Caco-2 (cell line): Measurements from ENCODE around the gene DNAI7. TPM values are rescaled to one million over a fixed set of nuclear protein-coding genes. Genes with fewer than 3 reads are reported as not detected.

ENCODE experiments used
- BruUV-seq: library from RNA; stranded (reverse); fragments of 400-500 nt; replicated peaks from 2 replicates; lab custom pipeline; 2021; lab: Mats Ljungman, UMichigan
- CTCF ChIA-PET: fragments of 300-600 bp; sonication (Branson Sonifier 250); formaldehyde crosslinking; loops from one replicate; lab custom pipeline; 2022; ENCODE audit warnings: antibody characterized with exemption; lab: Charles Lee
- POLR2A ChIA-PET: fragments of 300-600 bp; sonication (Branson Sonifier 250); formaldehyde crosslinking; loops from one replicate; lab custom pipeline; 2022; ENCODE audit warnings: antibody characterized with exemption; lab: Charles Lee
- DNase-seq, 2 experiments: peaks; one replicate each; pipeline versions ENCODE4 v3.0.0 to v3.0.0-alpha.2; 2020 to 2022
- H3K27me3 ChIP-seq: replicated peaks from 2 replicates; pipeline ENCODE4 v1.6.0; 2011; ENCODE audit warnings: low read length; ENCODE audit not compliant: control insufficient read depth, insufficient read depth
- H3K36me3 ChIP-seq: 2 replicates; pipeline ENCODE4 v1.5.1; 2011; ENCODE audit warnings: low read length; ENCODE audit not compliant: control insufficient read depth, insufficient read depth
- H3K4me1 ChIP-seq: fragments of 250-450 bp; sonication (Bioruptor Pico); 2 replicates; pipeline ENCODE4 v1.5.1; 2020; ENCODE audit warnings: mild to moderate bottlenecking
- H3K4me3 ChIP-seq: 2 replicates; pipeline ENCODE4 v1.5.1; 2011; ENCODE audit warnings: low read depth, mild to moderate bottlenecking, control low read depth, low read length
- H3K9me3 ChIP-seq: fragments of 250-450 bp; sonication (Bioruptor Pico); 2 replicates; pipeline ENCODE4 v1.5.1; 2020; ENCODE audit warnings: mild to moderate bottlenecking, moderate library complexity
- H3K27ac Mint-ChIP-seq: one replicate; pipeline ENCODE4 v1.8.0; 2022; ENCODE audit warnings: mixed read lengths; ENCODE audit not compliant: unreplicated experiment
- H3K27me3 Mint-ChIP-seq: one replicate; pipeline ENCODE4 v1.8.0; 2022; ENCODE audit warnings: mixed read lengths; ENCODE audit not compliant: insufficient read depth, unreplicated experiment
- H3K36me3 Mint-ChIP-seq: one replicate; pipeline ENCODE4 v1.8.0; 2022; ENCODE audit warnings: mild to moderate bottlenecking, mixed read lengths; ENCODE audit not compliant: insufficient read depth, unreplicated experiment
- H3K4me1 Mint-ChIP-seq: one replicate; pipeline ENCODE4 v1.8.0; 2022; ENCODE audit warnings: low read depth, mixed read lengths; ENCODE audit not compliant: unreplicated experiment
- H3K4me3 Mint-ChIP-seq: one replicate; pipeline ENCODE4 v1.8.0; 2022; ENCODE audit warnings: mild to moderate bottlenecking, moderate library complexity, mixed read lengths; ENCODE audit not compliant: unreplicated experiment
- H3K9me3 Mint-ChIP-seq: one replicate; pipeline ENCODE4 v1.8.0; 2022; ENCODE audit warnings: mixed read lengths; ENCODE audit not compliant: unreplicated experiment
- intact Hi-C: fragments of 100-400 bp; cut with micrococcal nuclease; formaldehyde crosslinking; loops from one replicate; pipeline ENCODE4 v1.10.0; 2022; ENCODE audit not compliant: unreplicated experiment
- total RNA-seq: library from RNA; stranded (reverse); gene quantifications from 2 replicates; pipeline ENCODE4 v1.2.3, GENCODE V29; 2022
- TF ChIP-seq, protein P1 (sequence below), 2 experiments: fragments of 200-600 bp in 1 of 2; IDR thresholded peaks; 1 replicate in 1 of 2; 2 replicates in 1 of 2; pipeline versions ENCODE4 v1.5.1 to v1.8.0; 2011 to 2022; ENCODE audit warnings: antibody characterized with exemption in 1 of 2, control low read depth in 1 of 2, inconsistent platforms in 1 of 2, low read depth in 1 of 2, low read length in 1 of 2, mild to moderate bottlenecking in 1 of 2, moderate library complexity in 1 of 2; ENCODE audit not compliant: insufficient read depth in 1 of 2, severe bottlenecking in 1 of 2, unreplicated experiment in 1 of 2

Gene DNAI7
- total RNA-seq, 1 experiment from 2014 or later, result 0.66 TPM

DNA sequence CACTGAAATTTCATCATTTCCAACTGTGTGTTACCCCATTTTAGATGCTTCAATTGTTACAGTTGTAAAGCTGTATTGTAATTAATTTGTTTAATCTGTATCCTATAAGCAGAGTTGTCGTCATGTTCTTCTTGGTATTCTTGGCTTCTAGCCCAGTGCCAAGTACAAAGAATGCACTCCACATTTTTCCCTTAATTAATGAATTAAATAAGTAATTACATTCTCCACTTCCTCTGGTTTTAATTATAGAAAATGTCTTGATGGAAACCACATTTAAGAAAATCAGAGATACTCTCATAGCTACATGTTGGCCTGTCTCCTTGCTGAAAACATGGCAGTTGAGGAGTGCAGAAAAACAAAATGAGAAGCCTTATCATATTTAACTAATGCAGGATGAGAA is 746 bp downstream of the DNAI7 start:
- Mint-ChIP-seq H3K27me3 (no peaks in the 10 kb centered on the region), H3K4me3 (peak overlapping the region; percentile 87), H3K27ac (peak overlapping the region; percentile 96), H3K4me1 (no peaks in the 10 kb centered on the region), H3K9me3 (no peaks in the 10 kb centered on the region), H3K36me3 (peaks cover 10% of the 10 kb centered on the region)
- intact Hi-C loops, result no loop called here
- DNase-seq, result no peak
- BruUV-seq, result no TSS peak
- H3K36me3 ChIP-seq, result no peaks in the 10 kb centered on the region
- TF ChIP-seq, protein P1, sequence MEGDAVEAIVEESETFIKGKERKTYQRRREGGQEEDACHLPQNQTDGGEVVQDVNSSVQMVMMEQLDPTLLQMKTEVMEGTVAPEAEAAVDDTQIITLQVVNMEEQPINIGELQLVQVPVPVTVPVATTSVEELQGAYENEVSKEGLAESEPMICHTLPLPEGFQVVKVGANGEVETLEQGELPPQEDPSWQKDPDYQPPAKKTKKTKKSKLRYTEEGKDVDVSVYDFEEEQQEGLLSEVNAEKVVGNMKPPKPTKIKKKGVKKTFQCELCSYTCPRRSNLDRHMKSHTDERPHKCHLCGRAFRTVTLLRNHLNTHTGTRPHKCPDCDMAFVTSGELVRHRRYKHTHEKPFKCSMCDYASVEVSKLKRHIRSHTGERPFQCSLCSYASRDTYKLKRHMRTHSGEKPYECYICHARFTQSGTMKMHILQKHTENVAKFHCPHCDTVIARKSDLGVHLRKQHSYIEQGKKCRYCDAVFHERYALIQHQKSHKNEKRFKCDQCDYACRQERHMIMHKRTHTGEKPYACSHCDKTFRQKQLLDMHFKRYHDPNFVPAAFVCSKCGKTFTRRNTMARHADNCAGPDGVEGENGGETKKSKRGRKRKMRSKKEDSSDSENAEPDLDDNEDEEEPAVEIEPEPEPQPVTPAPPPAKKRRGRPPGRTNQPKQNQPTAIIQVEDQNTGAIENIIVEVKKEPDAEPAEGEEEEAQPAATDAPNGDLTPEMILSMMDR (IDR thresholded peaks at IDR 0.05; ENCODE audit: insufficient read depth in 1 of 2, low read depth in 1 of 2, low read length in 1 of 2, severe bottlenecking in 1 of 2, unreplicated experiment in 1 of 2), result no peak
- peaks cover 8% of the 10 kb centered on the region; the same call in 1 of the 2 replicates for H3K4me1 ChIP-seq
- ChIA-PET CTCF (interaction anchor here (1.1 to 1.3 kb wide), 2 partner anchors 39 to 43 kb away, joined by 3 to 4 read pairs; no protein-coding TSS in a partner anchor), POLR2A (interaction anchor here (1.1 kb wide), 1 partner anchor 190 kb away, joined by 17 read pairs; no protein-coding TSS in a partner anchor)
- no peaks in the 10 kb centered on the region for H3K27me3 ChIP-seq
- no peak overlapping the region for H3K4me3 ChIP-seq
- no peaks in the 10 kb centered on the region for H3K9me3 ChIP-seq

- POLR2A ChIA-PET, result no interaction called here
- Mint-ChIP-seq H3K4me1 (no peaks in the 10 kb centered on the region), H3K27ac (no peak overlapping the region), H3K4me3 (no peak overlapping the region), H3K27me3 (no peaks in the 10 kb centered on the region), H3K36me3 (peaks cover 10% of the 10 kb centered on the region), H3K9me3 (no peaks in the 10 kb centered on the region)
- Histone ChIP-seq H3K36me3 (no peaks in the 10 kb centered on the region), H3K4me1 (no peaks in the 10 kb centered on the region), H3K4me3 (no peak overlapping the region), H3K27me3 (no peaks in the 10 kb centered on the region), H3K9me3 (no peaks in the 10 kb centered on the region)
- DNase-seq, result no peak
- TF ChIP-seq, protein P1 (IDR thresholded peaks at IDR 0.05; ENCODE audit: insufficient read depth in 1 of 2, low read depth in 1 of 2, low read length in 1 of 2, severe bottlenecking in 1 of 2, unreplicated experiment in 1 of 2), result no peak
- intact Hi-C loops, result no loop called here
- no TSS peak for BruUV-seq
- CTCF ChIA-PET, result no interaction called here
Observed at GRCh38 chr12:25190793-25191192, 4.2 kb downstream of the DNAI7 start.

GRCh38 chr12:25189656-25190055 is 5.3 kb downstream of the DNAI7 start:
- DNase-seq, result no peak
- ChIA-PET POLR2A (no interaction called here), CTCF (no interaction called here)
- Histone ChIP-seq H3K4me3 (no peak overlapping the region), H3K36me3 (no peaks in the 10 kb centered on the region), H3K27me3 (no peaks in the 10 kb centered on the region), H3K4me1 (no peaks in the 10 kb centered on the region), H3K9me3 (no peaks in the 10 kb centered on the region)
- Mint-ChIP-seq H3K36me3 (peaks cover under 1% of the 10 kb centered on the region), H3K27me3 (no peaks in the 10 kb centered on the region), H3K9me3 (no peaks in the 10 kb centered on the region), H3K4me3 (no peak overlapping the region), H3K27ac (no peak overlapping the region), H3K4me1 (no peaks in the 10 kb centered on the region)
- TF ChIP-seq, protein P1 (IDR thresholded peaks at IDR 0.05; ENCODE audit: insufficient read depth in 1 of 2, low read depth in 1 of 2, low read length in 1 of 2, severe bottlenecking in 1 of 2, unreplicated experiment in 1 of 2), result no peak
- no TSS peak for BruUV-seq
- intact Hi-C loops, result no loop called here
